ENCODE measurements around the gene FAM184B. TPM values are rescaled to one million over a fixed set of nuclear protein-coding genes. Genes with fewer than 3 reads are reported as not detected.

Gene FAM184B
- total RNA-seq, 1 donor from 2014 or later = under 0.01 TPM

DNA sequence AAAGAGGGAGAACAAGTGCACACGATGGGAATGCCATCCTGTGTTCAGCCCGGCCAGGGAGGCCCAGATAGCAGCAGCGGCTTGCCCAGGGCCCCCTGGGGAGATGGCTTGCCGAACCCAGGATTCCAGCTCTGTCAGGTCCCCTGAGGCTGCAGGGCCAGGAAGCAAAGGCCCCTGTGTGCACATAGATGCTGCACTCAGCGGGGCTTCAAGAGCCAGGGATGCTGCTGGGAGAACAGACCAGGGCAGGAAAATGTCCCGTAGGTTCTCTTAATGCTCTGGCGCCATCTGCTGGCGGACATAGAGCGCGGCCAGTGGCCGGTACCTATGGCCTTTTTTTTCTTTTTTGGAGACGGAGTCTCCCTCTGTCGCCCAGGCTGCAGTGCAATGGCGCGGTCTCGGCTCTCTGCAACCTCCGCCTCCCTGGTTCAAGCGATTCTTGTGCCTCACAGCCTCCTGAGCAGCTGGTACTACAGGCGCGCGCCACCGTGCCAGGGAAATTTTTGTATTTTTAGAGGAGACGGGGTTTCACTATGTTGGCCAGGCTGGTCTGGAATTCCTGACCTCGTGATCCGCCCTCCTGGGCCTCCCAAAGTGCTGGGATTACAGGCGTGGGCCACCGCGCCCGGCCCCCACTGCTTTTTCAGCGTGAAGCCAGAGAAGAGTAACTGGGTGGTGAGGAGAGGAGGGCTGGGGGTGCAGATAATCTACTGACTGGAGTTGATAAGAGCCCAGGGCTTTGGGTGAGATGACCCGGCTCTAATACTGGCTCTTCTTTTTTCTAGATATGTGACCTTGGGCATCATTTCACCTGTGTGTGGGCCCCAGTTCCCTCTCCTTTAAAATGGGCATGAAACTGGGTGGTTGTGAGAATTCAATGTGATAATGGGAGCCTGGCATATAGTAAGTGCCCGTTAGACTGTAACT is 144.5 kb downstream of the FAM184B start:
- peak; percentile 41 to 70 for DNase-seq (ENCODE audit: low read depth in 2 of 2)

- DNase-seq (ENCODE audit: low read depth in 2 of 2) = no peak
These were observed 145.1 kb downstream of the FAM184B start for GRCh38 chr4:17636341-17636695.

DNA sequence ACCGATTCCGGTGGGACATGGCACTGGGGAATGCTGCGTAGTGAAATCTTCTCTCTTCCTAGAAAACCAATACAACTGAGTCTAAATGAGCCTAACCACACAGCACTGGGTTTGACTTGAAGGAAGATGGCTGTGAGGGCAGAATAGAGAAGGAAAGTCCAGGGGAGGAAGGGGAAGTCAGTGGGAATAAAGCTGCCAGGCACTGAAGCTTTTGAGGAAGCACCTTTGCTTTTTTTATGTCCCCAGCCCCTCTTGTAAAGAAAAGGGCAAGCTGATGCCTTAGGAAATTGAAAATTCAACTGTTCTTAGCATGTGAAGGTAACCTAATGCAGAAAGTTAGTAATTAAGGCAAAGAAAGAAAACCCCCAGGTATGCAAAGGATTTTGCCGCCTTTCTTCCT is 146.4 kb downstream of the FAM184B start:
- DNase-seq (ENCODE audit: low read depth in 2 of 2) = no peak

DNA sequence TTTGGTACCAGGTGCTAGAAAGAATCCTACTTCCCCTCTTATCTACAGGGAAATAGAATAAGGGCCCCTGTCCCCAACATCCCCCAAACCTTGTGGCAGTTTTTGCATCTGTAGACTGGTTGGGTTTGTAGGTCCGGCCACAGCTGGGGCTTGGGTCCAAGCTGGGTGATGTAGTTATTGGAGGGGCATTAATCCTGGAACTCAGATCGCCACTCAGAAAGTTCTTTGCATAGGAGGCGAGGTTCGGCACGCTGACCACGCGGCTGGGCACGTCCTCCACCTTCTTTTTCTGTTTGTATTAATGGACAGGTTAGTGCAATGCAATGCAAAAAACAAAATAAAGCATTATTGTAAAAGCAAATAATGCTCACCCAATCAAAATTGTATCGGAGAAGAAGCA is 147.8 kb downstream of the FAM184B start:
- DNase-seq (ENCODE audit: low read depth in 2 of 2) = no peak

GRCh38 chr4:17630228-17630627 is 151.2 kb downstream of the FAM184B start:
- no peak for DNase-seq (ENCODE audit: low read depth in 2 of 2)

DNA sequence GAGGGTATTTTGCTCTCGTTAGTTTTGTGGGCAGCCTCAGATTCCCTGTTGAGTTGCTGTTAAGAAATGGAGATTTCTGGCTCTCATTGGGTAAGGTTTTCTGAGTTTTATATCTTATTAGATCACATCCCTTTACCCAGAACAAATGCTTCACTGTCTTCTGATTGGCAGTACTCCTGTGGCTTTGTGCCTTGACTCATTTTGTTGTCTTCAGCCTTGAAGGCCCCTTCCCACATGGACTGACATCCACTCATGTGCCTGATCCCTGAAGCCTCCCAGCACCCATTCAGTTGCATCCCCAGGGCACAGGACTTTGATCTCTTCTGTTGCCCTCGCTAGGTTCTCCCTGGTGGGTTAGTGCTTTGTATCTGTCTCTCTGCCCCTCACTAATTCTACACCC is 156.6 kb downstream of the FAM184B start:
- no peak for DNase-seq (ENCODE audit: low read depth in 2 of 2)

DNA sequence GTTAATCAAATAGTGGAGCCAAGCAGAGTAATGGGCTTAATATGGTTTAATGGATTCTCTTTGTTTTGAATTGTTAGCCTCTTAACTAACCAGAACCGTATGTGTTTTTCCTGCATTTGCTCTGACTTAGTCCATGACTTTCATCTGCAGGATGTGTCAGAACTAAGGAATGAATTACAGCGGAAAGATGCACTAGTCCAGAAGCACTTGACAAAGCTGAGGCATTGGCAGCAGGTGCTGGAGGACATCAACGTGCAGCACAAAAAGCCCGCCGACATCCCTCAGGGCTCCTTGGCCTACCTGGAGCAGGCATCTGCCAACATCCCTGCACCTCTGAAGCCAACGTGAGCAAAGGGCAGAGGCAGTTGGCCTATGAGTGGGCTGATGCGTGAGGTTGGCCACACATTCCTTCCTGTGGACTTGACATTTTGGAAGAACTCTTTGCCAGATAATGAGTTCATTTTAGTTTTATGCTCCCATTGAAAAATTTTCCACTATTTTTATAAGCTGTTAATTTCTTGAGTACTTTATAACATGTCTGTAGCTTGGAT is 157.9 kb downstream of the FAM184B start:
- no peak for DNase-seq (ENCODE audit: low read depth in 2 of 2)

DNA sequence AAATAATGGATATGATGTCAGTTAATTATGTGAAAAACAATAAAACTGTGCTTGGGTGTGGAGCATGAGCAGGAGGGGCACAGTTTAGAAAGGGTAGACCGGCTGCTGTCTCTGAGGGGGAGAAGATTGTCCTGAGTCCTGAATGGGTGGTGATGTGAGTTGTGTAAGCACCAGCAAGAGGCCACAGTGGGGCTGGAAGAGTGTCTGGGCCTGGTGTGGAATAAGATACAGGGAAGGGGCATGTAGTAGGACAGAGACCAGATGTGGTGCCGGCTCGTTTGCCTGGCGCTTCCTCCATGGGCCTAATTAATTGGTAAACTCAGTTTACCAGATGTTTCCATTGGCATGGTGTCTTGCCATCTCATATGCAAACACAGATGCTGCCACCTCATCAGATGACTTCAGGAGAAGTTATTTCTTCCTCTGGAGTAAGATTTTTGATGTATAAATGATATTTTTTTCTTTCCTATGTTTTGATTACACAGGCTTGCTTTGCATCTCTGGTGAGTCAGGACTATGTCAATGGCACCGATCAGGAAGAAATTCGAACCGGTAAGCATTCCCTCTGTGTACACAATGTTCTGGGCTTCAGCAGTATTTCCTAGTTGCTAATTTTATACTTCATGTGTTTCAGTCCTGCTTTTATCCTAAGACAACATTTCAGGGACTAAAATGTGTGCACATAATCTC is 161.9 kb downstream of the FAM184B start:
- peak in 1 of 2 donors; percentile 31 for DNase-seq (ENCODE audit: low read depth in 2 of 2)

- no peak for DNase-seq (ENCODE audit: low read depth in 2 of 2)
These were observed 162.5 kb downstream of the FAM184B start for GRCh38 chr4:17618926-17619325.

DNA sequence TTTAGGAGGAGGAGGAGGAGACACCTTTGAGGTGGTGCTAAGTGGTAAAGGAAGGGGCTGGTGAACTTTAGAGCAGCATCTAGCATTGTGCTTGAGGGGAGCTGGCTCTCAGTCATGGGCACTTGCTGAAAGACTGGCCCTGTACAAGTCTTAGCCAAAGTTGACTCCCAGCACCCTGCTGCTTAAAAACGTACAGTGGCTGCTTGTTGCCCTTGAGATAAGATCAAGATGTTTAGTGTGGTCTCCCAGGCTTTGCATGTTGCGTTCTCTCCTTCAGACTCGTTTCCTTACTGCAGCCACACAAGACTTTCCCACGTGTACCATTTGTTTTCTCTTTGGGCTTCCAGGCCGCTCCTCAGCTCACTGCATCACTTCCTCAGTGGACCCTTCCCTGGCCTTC is 165.1 kb downstream of the FAM184B start:
- no peak for DNase-seq (ENCODE audit: low read depth in 2 of 2)

DNA sequence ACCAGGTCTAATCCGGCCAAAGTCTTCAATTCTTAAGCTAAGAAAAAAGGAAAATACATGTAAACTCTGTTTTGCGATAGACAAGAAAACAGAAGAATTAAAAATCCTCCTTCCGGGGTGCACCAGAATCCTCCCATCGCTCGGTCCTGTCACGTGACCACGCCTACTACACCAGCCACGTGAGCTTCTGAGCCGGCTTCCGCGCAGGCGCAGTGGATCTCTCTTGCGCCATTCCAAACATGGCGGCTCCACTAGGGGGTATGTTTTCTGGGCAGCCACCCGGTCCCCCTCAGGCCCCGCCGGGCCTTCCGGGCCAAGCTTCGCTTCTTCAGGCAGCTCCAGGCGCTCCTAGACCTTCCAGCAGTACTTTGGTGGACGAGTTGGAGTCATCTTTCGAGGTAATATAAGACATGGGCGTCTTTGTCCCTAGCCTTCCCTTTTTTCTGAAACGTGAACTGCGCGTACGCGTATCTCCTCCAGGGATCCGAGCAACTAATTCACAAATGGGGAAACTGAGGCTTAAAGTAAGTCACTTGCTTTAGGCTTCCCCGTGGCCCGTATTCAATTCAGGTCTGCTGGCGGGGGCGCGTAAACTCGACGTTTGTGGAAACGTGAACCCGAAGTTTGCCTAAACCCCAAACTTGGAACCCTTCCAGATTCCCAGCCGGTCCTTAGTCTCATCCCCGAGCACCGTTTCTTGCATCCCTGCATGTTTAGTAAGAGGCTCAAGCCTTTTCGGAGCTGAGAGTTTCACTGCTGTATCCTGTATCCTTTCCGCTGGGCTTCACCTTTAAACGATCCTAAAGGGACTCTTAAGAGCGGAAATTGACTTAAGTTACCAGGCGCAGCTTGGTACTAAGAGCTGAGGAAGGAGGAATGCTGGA is 166.8 kb downstream of the FAM184B start, which contains the start of gene MED28:
MED28 (plus strand) TSS at position 226 of the 884 bp plus-strand sequence; CDS start at position 240, 14 bp downstream.
- peak; percentile 84 to 93 for DNase-seq (ENCODE audit: low read depth in 2 of 2)

GRCh38 chr4:17613761-17614415 is 167.5 kb downstream of the FAM184B start:
- DNase-seq (ENCODE audit: low read depth in 2 of 2) = peak in 1 of 2 donors; percentile 63

GRCh38 chr4:17605236-17605635 is 176.2 kb downstream of the FAM184B start:
- DNase-seq (ENCODE audit: low read depth in 2 of 2) = no peak

GRCh38 chr4:17599826-17600225 is 181.6 kb downstream of the FAM184B start:
- no peak for DNase-seq (ENCODE audit: low read depth in 2 of 2)

GRCh38 chr4:17597517-17597916 is 183.9 kb downstream of the FAM184B start:
- DNase-seq (ENCODE audit: low read depth in 2 of 2) = peak; percentile 34 to 61

GRCh38 chr4:17595471-17596005 is 185.9 kb downstream of the FAM184B start:
- DNase-seq (ENCODE audit: low read depth in 2 of 2) = no peak

DNA sequence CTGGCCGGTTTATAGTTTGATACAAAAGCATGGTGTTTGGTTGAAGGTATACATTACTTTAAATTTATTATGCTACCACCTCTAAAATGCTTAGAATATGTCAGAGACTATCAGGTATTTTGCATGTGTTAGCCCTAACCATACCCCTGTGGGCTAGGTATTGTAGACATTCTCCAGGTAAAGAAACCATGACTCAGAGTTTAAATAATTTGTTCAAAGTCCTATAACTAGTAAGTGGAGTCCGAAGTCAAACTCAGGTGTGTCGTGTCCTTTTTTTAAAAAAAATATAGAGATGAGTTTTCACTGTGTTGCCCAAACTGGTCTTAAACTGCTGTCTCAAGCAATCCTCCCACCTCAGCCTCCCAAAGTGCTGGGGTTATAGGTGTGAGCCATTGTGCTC is 192.1 kb downstream of the FAM184B start:
- no peak for DNase-seq (ENCODE audit: low read depth in 2 of 2)

DNA sequence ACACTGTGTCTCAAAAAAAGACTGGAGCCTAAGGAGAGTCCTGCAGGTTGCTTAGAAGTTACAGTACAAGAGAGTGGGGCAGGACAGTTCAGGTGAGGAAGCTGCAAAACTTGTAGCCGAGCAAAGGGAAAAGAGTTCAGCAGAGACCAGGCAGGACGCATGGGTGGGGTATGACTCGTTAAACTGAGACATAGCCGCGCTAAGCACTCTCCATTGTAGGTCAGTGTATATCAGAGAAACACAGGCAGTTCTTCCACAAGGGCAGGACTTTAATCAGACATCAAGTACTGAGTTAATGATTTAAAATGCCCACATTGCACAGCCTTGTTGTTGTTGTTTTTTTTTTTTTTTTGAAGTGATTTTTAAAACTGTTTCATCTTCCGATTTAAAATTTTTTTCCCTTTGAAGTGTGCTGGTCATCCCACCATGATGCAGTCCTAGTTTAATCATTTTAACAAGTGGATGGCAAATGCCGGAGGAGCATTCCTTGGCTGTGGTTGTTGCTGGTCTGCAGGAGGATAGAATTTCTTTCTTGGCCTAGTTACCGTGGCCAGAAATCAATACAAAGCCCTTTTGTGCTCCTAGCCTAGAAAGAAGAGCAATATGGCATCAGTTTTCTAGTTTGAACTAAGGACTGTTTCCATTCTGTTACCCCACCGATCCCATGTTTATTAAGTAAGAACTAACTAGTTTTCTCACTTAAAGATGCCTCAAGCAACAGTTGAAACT is 194.2 kb downstream of the FAM184B start:
- no peak for DNase-seq (ENCODE audit: low read depth in 2 of 2)

- no peak for DNase-seq (ENCODE audit: low read depth in 2 of 2)
These were observed 196.8 kb downstream of the FAM184B start for GRCh38 chr4:17584521-17585213.
